Astrocyte of the spinal cord (primary cell): ENCODE results near the gene UNC79.

Experiments used
- DNase-seq: peaks from one replicate; pipeline ENCODE4 v3.0.0; 2011; ENCODE audit warnings: low read depth, low spot score
- H3K4me3 ChIP-seq: 2 replicates; pipeline ENCODE4 v1.5.1; 2011; ENCODE audit warnings: low read depth, mild to moderate bottlenecking, low read length, moderate library complexity
- in situ Hi-C: cut with HindIII; loops from 2 replicates; pipeline ENCODE4 v1.10.0; 2017; ENCODE audit warnings: low sequenced_read_pairs
- TF ChIP-seq, protein P1 (sequence below): IDR thresholded peaks from 2 replicates; pipeline ENCODE4 v1.5.1; 2012; ENCODE audit warnings: low read depth, mild to moderate bottlenecking, low read length, inconsistent platforms

Gene UNC79

GRCh38 chr14:93564918-93565317, 134.2 kb downstream of the UNC79 start:
- TF ChIP-seq, protein P1, sequence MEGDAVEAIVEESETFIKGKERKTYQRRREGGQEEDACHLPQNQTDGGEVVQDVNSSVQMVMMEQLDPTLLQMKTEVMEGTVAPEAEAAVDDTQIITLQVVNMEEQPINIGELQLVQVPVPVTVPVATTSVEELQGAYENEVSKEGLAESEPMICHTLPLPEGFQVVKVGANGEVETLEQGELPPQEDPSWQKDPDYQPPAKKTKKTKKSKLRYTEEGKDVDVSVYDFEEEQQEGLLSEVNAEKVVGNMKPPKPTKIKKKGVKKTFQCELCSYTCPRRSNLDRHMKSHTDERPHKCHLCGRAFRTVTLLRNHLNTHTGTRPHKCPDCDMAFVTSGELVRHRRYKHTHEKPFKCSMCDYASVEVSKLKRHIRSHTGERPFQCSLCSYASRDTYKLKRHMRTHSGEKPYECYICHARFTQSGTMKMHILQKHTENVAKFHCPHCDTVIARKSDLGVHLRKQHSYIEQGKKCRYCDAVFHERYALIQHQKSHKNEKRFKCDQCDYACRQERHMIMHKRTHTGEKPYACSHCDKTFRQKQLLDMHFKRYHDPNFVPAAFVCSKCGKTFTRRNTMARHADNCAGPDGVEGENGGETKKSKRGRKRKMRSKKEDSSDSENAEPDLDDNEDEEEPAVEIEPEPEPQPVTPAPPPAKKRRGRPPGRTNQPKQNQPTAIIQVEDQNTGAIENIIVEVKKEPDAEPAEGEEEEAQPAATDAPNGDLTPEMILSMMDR = no peak
- H3K4me3 ChIP-seq = no peak overlapping the region
- in situ Hi-C loops = no loop called here
- no peak for DNase-seq

- TF ChIP-seq, protein P1 = no peak
- DNase-seq = no peak
- no peak overlapping the region for H3K4me3 ChIP-seq
- in situ Hi-C loops = no loop called here
Observed at GRCh38 chr14:93566065-93566693, 135.4 kb downstream of the UNC79 start.

DNA sequence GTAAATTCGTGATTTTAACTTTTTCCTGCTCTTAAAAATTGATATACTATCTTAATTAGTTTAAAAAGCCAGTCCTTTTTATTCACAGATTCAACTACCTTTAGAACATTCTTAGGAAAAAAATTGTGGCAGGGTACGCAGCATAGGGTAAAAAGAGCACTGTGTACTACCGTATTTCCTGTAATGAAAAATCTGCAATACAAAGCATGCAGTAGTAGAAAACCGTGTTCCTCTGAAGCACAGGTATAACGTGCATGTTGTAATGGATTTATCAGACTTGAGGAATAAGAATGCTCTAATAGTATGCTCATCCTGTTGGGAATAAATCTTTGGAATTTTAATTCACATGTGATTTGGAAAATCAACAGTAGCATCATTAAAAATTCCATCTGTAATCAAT, 140.5 kb downstream of the UNC79 start:
- in situ Hi-C loops = no loop called here
- TF ChIP-seq, protein P1 = no peak
- DNase-seq = no peak
- no peak overlapping the region for H3K4me3 ChIP-seq

DNA sequence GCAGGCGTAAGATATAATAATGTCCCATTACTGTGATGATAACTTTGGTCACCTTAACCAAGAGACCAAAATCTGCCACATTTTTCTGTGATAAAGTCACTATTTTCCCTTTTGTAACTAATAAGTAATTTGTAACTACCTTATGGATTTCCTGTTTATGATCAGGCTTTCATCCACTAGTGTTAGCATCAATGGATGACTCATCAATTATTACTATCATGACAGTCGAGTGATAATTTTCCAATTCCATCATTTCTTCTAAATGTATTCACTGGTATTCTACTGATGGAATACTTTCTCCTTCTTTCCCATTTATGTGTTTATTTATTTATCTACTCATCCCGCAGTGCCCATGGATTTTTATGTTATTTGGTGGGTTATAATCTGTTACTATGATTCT, 148.4 kb downstream of the UNC79 start:
- TF ChIP-seq, protein P1 = no peak
- in situ Hi-C loops = no loop called here
- H3K4me3 ChIP-seq = no peak overlapping the region
- no peak for DNase-seq

- no peak for DNase-seq
- TF ChIP-seq, protein P1 = no peak
- in situ Hi-C loops = no loop called here
- no peak overlapping the region for H3K4me3 ChIP-seq
Observed at GRCh38 chr14:93582516-93582915, 151.8 kb downstream of the UNC79 start.

- DNase-seq = no peak
- H3K4me3 ChIP-seq = no peak overlapping the region
- TF ChIP-seq, protein P1 = no peak
- in situ Hi-C loops = no loop called here
Observed at GRCh38 chr14:93587330-93587729, 156.6 kb downstream of the UNC79 start.
